B cell (primary cell): ENCODE results near the gene KDELR3.
"Not testable (repeated sequence)": the region's sequence is repeated elsewhere in the genome, so short reads cannot be mapped to it uniquely, and the experiment has no call there.

Experiments used
- CTCF ChIP-seq: fragments of 200-600 bp; IDR thresholded peaks from one replicate; pipeline ENCODE4 v1.8.0; 2022; ENCODE audit warnings: antibody characterized with exemption, mild to moderate bottlenecking
- EZH2 ChIP-seq: IDR thresholded peaks from 2 replicates; pipeline ENCODE4 v1.6.1; 2012; ENCODE audit warnings: borderline replicate concordance, low read depth, mild to moderate bottlenecking, moderate library complexity, low read length; ENCODE audit not compliant: insufficient read depth, poor library complexity, severe bottlenecking

GRCh38 chr22:38470179-38470578, 2.3 kb downstream of the KDELR3 start:
- TF ChIP-seq CTCF, EZH2: not testable (repeated sequence)
